ENCODE results near the gene GNG13.

DNA sequence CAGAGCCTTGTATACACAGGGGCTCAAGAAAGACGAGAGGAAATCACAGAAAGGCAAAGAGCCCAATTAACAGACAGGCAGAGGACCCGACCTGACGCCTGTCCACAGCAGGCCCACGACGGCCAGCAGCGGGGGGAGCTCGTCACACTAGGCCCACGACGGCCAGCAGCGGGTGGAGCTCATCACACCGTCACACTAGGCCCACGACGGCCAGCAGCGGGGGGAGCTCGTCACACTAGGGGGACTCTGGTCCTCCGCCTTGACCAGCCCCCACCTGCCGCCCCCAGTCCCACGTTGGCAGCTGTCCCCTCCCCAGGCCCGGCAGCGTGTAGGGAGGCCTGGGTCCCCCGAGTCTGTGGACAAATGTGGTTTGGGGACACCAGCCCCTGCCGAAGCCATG is 23.7 kb upstream of the GNG13 start:
- TF ChIP-seq POLR2A (IDR thresholded peaks at IDR 0.05), result no peak
- TF ChIP-seq, protein P1, sequence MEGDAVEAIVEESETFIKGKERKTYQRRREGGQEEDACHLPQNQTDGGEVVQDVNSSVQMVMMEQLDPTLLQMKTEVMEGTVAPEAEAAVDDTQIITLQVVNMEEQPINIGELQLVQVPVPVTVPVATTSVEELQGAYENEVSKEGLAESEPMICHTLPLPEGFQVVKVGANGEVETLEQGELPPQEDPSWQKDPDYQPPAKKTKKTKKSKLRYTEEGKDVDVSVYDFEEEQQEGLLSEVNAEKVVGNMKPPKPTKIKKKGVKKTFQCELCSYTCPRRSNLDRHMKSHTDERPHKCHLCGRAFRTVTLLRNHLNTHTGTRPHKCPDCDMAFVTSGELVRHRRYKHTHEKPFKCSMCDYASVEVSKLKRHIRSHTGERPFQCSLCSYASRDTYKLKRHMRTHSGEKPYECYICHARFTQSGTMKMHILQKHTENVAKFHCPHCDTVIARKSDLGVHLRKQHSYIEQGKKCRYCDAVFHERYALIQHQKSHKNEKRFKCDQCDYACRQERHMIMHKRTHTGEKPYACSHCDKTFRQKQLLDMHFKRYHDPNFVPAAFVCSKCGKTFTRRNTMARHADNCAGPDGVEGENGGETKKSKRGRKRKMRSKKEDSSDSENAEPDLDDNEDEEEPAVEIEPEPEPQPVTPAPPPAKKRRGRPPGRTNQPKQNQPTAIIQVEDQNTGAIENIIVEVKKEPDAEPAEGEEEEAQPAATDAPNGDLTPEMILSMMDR (IDR thresholded peaks at IDR 0.05), result no peak
- no peak for TF ChIP-seq POLR2AphosphoS5 (IDR thresholded peaks at IDR 0.05)
- no peak for TF ChIP-seq EP300 (IDR thresholded peaks at IDR 0.05)

All from gastroesophageal sphincter (tissue), 3 donors.